ENCODE measurements around the gene PSKH1.
A peak's percentile ranks its signal among the peaks of the same experiment; 100 is the strongest.

PSKH1 gene

DNA sequence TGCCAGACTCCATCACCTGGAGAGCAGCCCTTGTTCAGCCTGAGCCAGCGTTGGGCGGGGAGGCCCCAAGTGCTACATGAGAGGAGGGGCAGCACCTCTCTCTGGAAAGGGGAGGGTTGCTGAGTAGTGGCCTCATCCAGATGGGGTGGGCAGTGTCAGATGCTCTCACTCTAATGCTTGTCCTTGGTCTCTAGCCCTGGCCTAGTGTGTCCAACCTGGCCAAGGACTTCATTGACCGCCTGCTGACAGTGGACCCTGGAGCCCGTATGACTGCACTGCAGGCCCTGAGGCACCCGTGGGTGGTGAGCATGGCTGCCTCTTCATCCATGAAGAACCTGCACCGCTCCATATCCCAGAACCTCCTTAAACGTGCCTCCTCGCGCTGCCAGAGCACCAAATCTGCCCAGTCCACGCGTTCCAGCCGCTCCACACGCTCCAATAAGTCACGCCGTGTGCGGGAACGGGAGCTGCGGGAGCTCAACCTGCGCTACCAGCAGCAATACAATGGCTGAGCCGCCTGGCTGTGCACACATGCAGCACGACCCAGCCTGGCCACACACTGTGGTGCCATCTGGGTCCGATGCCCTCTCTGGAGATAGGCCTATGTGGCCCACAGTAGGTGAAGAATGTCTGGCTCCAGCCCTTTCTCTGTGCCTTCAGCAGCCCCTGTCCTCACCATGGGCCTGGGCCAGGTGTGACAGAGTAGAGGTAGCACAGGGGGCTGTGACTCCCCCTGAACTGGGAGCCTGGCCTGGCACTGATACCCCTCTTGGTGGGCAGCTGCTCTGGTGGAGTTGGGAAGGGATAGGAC, 34.3 kb downstream of the PSKH1 start:
- no peak overlapping the region for H3K4me3 ChIP-seq (ENCODE audit: low read depth, low read length)
- H3K9me3 ChIP-seq (ENCODE audit: control insufficient read depth, insufficient read depth, low read depth, low read length): no peaks in the 10 kb centered on the region
- H3K27ac ChIP-seq (ENCODE audit: extremely low read depth, low read depth, low read length): no peak overlapping the region; the same call in 1 of the 2 replicates
- POLR2A ChIA-PET: interaction anchor here (3.0 kb wide), 1 partner anchor 8 kb away, joined by 10 read pairs; no protein-coding TSS in a partner anchor
- TF ChIP-seq ZNF600 (tag by site-specific recombination; IDR thresholded peaks at IDR 0.05): peak; percentile 49; the same call in 1 of the 2 replicates
- no peak for TF ChIP-seq ZNF701 (tag by site-specific recombination; IDR thresholded peaks at IDR 0.05)
- peaks cover 10% of the 10 kb centered on the region; the same call in 1 of the 2 replicates for H3K4me1 ChIP-seq (ENCODE audit: control insufficient read depth, insufficient read depth, low read length)
- CTCF ChIA-PET: interaction anchor here (0.7 to 4.9 kb wide), 12 partner anchors 31 to 406 kb away, joined by 3 to 62 read pairs (median 5); partner anchors contain the start of genes NRN1L and PSKH1
- peaks cover 0 to 63% of the 10 kb centered on the region in 2 experiments; a peak in 1 of 3 replicates for H3K36me3 ChIP-seq (ENCODE audit: control insufficient read depth in 2 of 2, insufficient read depth in 1 of 2, low read length in 2 of 2)

DNA sequence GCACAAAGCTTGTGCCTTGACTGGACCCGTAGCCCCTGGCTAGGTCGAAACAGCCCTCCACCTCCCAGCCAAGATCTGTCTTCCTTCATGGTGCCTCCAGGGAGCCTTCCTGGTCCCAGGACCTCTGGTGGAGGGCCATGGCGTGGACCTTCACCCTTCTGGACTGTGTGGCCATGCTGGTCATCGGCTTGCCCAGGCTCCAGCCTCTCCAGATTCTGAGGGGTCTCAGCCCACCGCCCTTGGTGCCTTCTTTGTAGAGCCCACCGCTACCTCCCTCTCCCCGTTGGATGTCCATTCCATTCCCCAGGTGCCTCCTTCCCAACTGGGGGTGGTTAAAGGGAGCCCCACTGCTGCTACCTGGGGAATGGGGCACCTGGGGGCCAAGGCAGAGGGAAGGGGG, 35.1 kb downstream of the PSKH1 start:
- H3K4me3 ChIP-seq (ENCODE audit: low read depth, low read length): no peak overlapping the region
- TF ChIP-seq TCF7L2 (IDR thresholded peaks at IDR 0.05; ENCODE audit: borderline replicate concordance, low read depth, low read length): no peak
- no peak for TF ChIP-seq ZNF311 (tag by site-specific recombination; IDR thresholded peaks at IDR 0.05; ENCODE audit: borderline replicate concordance)
- TF ChIP-seq ZNF274 (IDR thresholded peaks at IDR 0.05; ENCODE audit: low read length): no peak
- TF ChIP-seq ZNF274 (tag by site-specific recombination; IDR thresholded peaks at IDR 0.05; ENCODE audit: borderline replicate concordance): no peak
- no peak for TF ChIP-seq ZBTB20 (tag by site-specific recombination; IDR thresholded peaks at IDR 0.05)
- no peak for TF ChIP-seq ZNF174 (tag by site-specific recombination; IDR thresholded peaks at IDR 0.05)
- TF ChIP-seq ZSCAN16 (tag by site-specific recombination; IDR thresholded peaks at IDR 0.05): no peak
- no peak for TF ChIP-seq ZNF776 (tag by site-specific recombination; IDR thresholded peaks at IDR 0.05; ENCODE audit: borderline replicate concordance)
- TF ChIP-seq, protein P1, sequence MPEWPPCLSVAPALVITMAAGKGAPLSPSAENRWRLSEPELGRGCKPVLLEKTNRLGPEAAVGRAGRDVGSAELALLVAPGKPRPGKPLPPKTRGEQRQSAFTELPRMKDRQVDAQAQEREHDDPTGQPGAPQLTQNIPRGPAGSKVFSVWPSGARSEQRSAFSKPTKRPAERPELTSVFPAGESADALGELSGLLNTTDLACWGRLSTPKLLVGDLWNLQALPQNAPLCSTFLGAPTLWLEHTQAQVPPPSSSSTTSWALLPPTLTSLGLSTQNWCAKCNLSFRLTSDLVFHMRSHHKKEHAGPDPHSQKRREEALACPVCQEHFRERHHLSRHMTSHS (tag by site-specific recombination; IDR thresholded peaks at IDR 0.05): no peak
- peaks cover 0 to 61% of the 10 kb centered on the region in 2 experiments; a peak in 2 of 3 replicates for H3K36me3 ChIP-seq (ENCODE audit: control insufficient read depth in 2 of 2, insufficient read depth in 1 of 2, low read length in 2 of 2)
- ChIA-PET POLR2A (interaction anchor here (1.2 kb wide), 1 partner anchor 45 kb away, joined by 3 read pairs; no protein-coding TSS in a partner anchor), CTCF (interaction anchor here (0.6 to 4.9 kb wide), 9 partner anchors 35 to 407 kb away, joined by 3 to 62 read pairs (median 4); partner anchors contain the start of genes NRN1L and PSKH1)
- no peak overlapping the region for H3K27ac ChIP-seq (ENCODE audit: extremely low read depth, low read depth, low read length)
- peaks cover 10% of the 10 kb centered on the region; the same call in 1 of the 2 replicates for H3K4me1 ChIP-seq (ENCODE audit: control insufficient read depth, insufficient read depth, low read length)
- H3K9me3 ChIP-seq (ENCODE audit: control insufficient read depth, insufficient read depth, low read depth, low read length): no peaks in the 10 kb centered on the region

DNA sequence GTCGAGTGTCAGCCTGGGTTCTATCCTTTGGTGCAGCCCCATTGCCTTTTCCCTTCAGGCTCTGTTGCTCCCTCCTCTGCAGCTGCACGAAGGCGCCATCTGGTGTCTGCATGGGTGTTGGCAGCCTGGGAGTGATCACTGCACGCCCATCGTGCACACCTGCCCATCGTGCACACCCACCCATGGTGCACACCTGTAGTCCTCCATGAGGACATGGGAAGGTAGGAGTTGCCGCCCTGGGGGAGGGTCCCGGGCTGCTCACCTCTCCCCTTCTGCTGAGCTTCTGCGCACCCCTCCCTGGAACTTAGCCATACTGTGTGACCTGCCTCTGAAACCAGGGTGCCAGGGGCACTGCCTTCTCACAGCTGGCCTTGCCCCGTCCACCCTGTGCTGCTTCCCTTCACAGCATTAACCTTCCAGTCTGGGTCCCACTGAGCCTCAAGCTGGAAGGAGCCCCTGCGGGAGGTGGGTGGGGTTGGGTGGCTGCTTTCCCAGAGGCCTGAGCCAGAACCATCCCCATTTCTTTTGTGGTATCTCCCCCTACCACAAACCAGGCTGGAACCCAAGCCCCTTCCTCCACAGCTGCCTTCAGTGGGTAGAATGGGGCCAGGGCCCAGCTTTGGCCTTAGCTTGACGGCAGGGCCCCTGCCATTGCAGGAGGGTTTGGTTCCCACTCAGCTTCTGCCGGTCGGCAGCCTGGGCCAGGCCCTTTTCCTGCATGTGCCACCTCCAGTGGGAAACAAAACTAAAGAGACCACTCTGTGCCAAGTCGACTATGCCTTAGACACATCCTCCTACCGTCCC, 35.7 kb downstream of the PSKH1 start:
- POLR2A ChIA-PET: interaction anchor here (1.2 kb wide), 1 partner anchor 45 kb away, joined by 3 read pairs; no protein-coding TSS in a partner anchor
- H3K27ac ChIP-seq (ENCODE audit: extremely low read depth, low read depth, low read length): no peak overlapping the region
- CTCF ChIA-PET: interaction anchor here (0.6 to 4.9 kb wide), 18 partner anchors 12 to 408 kb away, joined by 3 to 62 read pairs (median 3); partner anchors contain the start of genes NRN1L and PSKH1
- peaks cover 10% of the 10 kb centered on the region; the same call in 1 of the 2 replicates for H3K4me1 ChIP-seq (ENCODE audit: control insufficient read depth, insufficient read depth, low read length)
- H3K36me3 ChIP-seq (ENCODE audit: control insufficient read depth in 2 of 2, insufficient read depth in 1 of 2, low read length in 2 of 2): peaks cover 0 to 54% of the 10 kb centered on the region in 2 experiments; a peak in 2 of 3 replicates
- no peaks in the 10 kb centered on the region for H3K9me3 ChIP-seq (ENCODE audit: control insufficient read depth, insufficient read depth, low read depth, low read length)
- no peak overlapping the region for H3K4me3 ChIP-seq (ENCODE audit: low read depth, low read length)
- peak; percentile 100 for TF ChIP-seq ZNF2 (tag by site-specific recombination; IDR thresholded peaks at IDR 0.05)
- TF ChIP-seq, protein P2, sequence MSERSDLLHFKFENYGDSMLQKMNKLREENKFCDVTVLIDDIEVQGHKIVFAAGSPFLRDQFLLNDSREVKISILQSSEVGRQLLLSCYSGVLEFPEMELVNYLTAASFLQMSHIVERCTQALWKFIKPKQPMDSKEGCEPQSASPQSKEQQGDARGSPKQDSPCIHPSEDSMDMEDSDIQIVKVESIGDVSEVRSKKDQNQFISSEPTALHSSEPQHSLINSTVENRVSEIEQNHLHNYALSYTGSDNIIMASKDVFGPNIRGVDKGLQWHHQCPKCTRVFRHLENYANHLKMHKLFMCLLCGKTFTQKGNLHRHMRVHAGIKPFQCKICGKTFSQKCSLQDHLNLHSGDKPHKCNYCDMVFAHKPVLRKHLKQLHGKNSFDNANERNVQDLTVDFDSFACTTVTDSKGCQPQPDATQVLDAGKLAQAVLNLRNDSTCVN (tag by site-specific recombination; optimal IDR thresholded peaks at IDR 0.05): peak; percentile 43
- TF ChIP-seq KLF1 (tag by site-specific recombination; IDR thresholded peaks at IDR 0.05): peak; percentile 53; the same call in 1 of the 2 replicates
- no peak for TF ChIP-seq WT1 (tag by site-specific recombination; IDR thresholded peaks at IDR 0.05)
- 0 out of 2 replicates have a peak, but pooled peaks have one; percentile 43 for TF ChIP-seq YY2 (tag by site-specific recombination; IDR thresholded peaks at IDR 0.05)
- no peak for TF ChIP-seq ZBTB8A (tag by site-specific recombination; IDR thresholded peaks at IDR 0.05)
- TF ChIP-seq, protein P3, sequence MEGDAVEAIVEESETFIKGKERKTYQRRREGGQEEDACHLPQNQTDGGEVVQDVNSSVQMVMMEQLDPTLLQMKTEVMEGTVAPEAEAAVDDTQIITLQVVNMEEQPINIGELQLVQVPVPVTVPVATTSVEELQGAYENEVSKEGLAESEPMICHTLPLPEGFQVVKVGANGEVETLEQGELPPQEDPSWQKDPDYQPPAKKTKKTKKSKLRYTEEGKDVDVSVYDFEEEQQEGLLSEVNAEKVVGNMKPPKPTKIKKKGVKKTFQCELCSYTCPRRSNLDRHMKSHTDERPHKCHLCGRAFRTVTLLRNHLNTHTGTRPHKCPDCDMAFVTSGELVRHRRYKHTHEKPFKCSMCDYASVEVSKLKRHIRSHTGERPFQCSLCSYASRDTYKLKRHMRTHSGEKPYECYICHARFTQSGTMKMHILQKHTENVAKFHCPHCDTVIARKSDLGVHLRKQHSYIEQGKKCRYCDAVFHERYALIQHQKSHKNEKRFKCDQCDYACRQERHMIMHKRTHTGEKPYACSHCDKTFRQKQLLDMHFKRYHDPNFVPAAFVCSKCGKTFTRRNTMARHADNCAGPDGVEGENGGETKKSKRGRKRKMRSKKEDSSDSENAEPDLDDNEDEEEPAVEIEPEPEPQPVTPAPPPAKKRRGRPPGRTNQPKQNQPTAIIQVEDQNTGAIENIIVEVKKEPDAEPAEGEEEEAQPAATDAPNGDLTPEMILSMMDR (tag by site-specific recombination; IDR thresholded peaks at IDR 0.05): peak; percentile 92
- no peak for TF ChIP-seq ZNF548 (tag by site-specific recombination; IDR thresholded peaks at IDR 0.05)
- 0 out of 2 replicates have a peak, but pooled peaks have one; percentile 13 for TF ChIP-seq ZBTB17 (tag by site-specific recombination; IDR thresholded peaks at IDR 0.05)
- TF ChIP-seq ZNF561 (tag by site-specific recombination; IDR thresholded peaks at IDR 0.05; ENCODE audit: borderline replicate concordance): 0 out of 2 replicates have a peak, but pooled peaks have one; percentile 34
- TF ChIP-seq ZNF132 (tag by site-specific recombination; IDR thresholded peaks at IDR 0.05; ENCODE audit: borderline replicate concordance): no peak
- TF ChIP-seq ZNF76 (tag by site-specific recombination; IDR thresholded peaks at IDR 0.05; ENCODE audit: borderline replicate concordance, low read depth): no peak
